Sciatic nerve (tissue), 2 donors: ENCODE data around the gene PEF1. TPM values are rescaled to one million over a fixed set of nuclear protein-coding genes. Genes with fewer than 3 reads are reported as not detected.

Experiments
- ATAC-seq: fragments of 200-7000 bp; cut with Tn5 transposase; one replicate; pipeline ENCODE4 v1.9.1; 2020; ENCODE audit warnings: mild to moderate bottlenecking, moderate library complexity
- DNase-seq: peaks from one replicate; pipeline ENCODE4 v3.0.0-alpha.2; 2020; ENCODE audit warnings: low spot score
- intact Hi-C: fragments of 100-400 bp; cut with DNase I; formaldehyde crosslinking; loops from one replicate; pipeline ENCODE4 v1.14.2; 2022
- total RNA-seq: library from RNA; stranded (reverse); fragmentation: NEBNext Ultra II Directional; extraction: Animal tissue kit (Norgen Biotek cat#: 25700); gene quantifications from one replicate; pipeline ENCODE4 v1.2.1, GENCODE V29; 2021
- donor health status: DM: no; HTN: no; CAD: no.
- donor health status: DM: no; HTN: no; CAD: no.

The PEF1 gene
- total RNA-seq, 1 donor from 2014 or later = 56.7 TPM

DNA sequence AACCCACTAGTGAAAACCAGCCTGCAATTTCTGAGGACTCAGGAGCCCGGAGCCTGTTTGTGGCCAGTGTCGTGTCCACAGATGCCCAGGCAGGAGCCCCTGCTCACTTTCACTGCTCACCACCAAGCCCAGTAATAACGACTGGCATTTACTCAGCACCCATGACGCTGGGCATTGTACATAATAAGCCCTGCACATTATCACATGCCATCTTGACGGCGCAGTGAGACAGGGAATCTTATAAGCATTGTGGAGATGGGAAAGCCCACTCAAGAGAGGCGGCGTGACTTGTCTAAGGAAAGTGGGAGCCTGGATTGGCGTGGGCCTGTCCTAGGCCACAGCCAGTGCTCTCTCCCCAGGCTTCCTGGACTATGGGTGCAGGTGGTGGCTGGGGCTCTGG, 28.8 kb upstream of the PEF1 start:
- intact Hi-C loops = no loop called here
- ATAC-seq (no peak), DNase-seq (no peak)

DNA sequence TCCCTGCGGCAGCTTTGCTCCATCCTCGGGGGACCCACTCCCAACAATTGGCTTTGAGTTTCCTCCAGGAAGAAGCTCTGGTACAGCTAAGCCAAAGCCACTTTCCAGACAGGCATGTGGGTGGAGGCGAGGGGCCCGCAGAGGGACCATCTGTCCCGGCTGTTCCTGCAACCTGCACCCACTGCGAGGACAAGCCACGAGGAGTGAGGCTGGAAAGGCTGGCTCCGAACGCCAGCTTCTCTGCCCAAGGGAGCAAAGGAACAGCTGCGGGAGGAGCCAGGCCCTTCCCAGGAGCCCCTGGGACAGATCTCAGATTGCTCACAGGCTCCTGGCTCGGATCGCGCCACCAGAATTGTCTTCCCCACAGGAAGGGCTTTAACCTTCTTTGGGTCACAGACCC, 28.3 kb upstream of the PEF1 start:
- intact Hi-C loops = no loop called here
- no peak for ATAC-seq
- no peak for DNase-seq

DNA sequence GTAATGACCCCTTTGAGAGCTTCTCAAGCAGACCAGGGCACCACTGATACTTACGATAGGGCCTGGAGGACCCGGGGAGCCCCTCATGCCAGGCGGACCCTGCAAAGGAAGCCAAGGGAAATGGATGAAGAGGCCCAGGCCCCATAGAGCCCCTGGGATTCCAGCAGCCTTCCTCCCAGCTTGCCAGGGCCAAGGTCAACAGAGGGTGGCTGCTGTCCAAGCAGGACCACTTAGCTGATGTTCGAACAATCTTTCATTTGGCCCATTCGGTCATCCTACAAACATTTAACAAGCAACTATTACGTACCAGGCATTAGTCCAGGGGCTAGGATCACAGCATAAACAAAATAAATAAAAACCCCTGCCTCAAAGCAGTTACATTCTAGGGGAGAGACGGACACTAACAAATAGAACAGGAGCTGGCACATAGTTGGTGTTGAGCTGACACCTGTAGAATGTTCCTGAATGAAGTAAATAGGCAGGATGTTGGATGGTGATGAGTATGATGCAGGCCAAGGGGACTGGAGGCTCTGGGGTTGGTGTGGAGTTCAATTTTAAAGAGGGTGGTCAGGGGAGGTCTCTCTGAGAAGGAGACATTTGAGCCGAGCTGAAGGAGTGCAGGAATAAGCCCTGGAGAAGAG, 27.0 kb upstream of the PEF1 start:
- no peak for DNase-seq
- intact Hi-C loops = no loop called here
- ATAC-seq = no peak

DNA sequence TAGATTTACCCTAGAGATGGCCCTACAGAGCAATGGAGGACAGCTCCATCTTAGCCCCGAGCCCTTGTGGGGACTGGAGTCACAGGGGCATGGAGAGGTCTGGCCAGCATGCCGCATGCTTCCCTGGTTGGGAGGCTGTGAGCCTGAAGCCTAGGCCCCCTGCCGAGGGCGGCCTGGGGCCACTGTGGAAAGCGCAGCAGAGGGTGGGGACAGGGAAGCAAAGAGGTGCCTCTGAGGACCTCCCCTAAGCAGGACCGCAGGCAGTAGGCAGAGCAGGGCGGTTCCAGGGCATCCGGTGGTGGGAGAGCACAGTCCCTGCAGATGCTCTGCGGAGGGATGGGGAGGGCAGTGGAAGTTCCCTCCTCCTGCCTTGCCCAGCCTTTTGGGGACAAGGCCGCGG, 26.5 kb upstream of the PEF1 start:
- intact Hi-C loops = no loop called here
- DNase-seq = no peak

DNA sequence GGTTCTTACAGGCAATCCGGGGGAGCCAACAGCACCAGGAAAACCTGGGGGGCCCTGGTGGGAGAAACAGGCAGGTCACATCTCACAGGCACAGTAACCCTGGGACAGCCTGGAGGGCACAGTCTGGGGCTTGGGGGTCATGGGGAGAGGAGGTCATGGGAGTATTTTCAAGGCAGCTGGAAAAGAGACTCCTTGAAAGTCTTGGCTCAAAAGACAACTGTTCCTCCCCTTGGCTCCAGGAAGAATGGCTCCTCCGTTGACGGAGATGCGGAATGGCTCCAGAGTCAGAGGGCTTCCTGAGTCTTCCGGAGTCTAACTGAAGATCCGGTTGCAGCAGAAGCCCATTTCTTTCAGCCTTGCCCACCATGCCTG, 25.9 kb upstream of the PEF1 start:
- intact Hi-C loops = no loop called here

More for the DNA sequence above, 26.5 kb upstream of the PEF1 start:
- ATAC-seq = peak; percentile 3

DNA sequence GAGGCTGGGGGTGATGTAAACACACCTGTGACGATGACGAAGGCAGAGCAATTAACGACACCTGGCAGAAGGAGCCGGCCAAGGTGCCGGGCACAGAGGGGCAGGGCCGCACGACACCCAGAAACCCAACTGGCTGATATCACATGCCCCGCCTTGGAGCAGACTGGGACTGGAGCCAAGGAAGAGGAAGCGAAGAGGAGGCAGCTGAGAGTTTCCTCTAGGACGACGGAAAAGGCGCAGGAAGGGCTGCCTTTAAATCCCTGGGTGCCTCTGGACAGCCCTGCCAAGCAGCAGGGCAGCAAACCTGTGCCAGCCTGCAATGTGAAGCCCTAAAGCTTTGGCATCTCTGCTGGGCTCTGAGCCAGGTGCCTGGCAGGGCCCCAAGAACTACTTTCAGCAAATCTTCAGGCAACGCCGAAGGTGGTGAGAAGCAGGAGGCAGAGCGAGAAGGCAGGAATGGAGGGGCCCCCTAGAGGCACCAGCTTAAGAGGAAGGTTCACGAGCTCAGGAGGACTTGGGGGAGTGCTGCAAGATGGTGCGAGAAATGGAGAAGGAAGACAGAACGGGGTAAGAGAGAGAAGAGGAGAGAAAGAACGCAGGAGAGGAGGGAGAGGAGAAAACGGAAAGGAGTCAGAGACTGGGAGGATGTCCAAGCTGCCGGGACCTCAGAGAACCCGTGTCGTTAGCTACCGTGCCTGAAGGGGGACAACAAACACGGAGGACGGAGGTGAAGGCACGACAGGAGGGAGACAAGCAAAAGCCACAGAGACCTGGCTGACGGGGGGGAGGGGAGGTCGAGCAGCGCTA, 25.3 kb upstream of the PEF1 start:
- DNase-seq (peak; percentile 86), ATAC-seq (peak; percentile 44)
- intact Hi-C loops = loop anchor here (5.0 kb wide), 1 partner anchor 37 kb away; no protein-coding TSS in a partner anchor

More for the DNA sequence above, 25.9 kb upstream of the PEF1 start:
- ATAC-seq (peak; percentile 2), DNase-seq (no peak)

DNA sequence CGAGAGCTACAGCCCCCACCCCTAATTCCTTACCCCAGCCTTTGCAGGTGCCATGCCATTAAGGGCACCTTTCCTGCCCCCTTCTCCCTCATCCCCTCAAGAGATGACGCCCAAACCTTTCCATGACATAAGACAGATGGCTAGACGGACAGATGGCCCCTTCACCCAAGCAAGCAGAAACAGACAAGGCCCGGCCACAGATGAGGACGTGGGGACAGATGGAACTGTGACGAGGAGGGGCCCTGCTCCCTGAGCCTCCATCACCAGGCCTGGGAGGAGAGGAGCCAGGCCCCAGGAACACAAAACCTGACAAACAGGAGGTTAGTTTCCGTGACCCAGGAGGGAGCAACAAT, 24.7 kb upstream of the PEF1 start:
- intact Hi-C loops = loop anchor here (5.0 kb wide), 1 partner anchor 38 kb away; no protein-coding TSS in a partner anchor
- ATAC-seq (no peak), DNase-seq (no peak)

DNA sequence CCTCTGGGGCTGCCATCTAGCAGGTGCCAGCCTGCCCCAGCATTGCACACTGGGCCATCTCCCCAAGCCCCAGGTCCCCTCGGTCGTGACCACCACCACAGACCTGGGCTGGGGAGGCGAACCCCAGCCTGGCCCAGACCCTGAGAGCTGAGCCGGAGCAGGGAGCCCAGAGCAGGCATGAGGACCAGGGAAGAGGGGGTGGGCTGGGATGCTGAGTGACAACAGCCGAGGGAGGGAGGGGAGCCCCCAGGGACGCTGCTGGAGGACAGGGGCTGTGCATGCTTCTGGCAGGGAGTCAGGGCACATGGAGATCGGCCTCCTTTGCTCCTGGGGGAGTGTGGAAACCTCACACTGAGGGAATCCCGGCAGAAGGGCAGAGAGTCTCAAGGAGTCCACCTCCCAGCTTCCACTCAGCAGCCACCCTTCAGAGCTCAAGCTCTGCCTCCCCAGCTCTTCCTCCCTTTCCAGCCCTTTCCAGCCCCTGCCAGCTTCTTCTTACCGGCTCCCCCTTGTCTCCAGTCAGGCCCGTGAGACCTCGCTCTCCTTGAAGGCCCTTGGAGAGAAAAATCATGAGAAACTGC, 23.7 kb upstream of the PEF1 start:
- intact Hi-C loops = loop anchor here (5.0 kb wide), 1 partner anchor 39 kb away; no protein-coding TSS in a partner anchor
- DNase-seq (no peak), ATAC-seq (no peak)

DNA sequence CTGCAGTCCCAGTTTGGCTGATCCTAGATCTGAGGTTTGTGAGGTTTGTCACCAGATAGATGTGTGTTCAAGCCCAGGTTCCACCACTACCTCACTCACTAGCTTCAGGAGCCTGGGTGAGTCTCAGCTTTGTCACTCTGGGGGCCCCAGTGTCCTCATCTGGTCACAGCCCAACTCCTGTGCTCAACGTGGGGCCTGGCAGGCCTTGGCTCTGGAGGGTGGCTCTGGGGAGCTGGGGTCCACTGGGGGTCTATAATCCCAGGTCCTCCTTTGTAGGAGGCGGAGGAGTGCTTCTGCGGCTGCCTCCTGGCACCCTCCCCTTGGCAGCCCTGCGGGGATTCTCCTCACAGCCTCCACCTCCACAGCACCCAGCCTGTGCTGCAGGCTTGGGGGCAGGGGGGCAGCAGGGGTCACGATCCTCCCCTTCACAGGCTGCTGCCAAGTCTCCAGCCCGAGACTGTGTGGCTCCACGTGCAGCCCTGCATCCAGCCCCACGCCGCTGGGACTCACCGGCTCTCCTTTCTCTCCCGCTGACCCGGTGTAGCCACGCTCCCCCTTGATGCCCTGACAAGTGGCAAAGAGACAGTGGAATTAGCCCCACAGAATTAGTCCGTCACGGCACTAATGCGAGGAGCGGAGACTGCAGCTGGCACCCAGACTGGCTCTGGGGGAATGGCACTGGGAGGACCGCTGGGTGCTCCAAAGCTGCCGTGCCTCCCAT, 22.5 kb upstream of the PEF1 start:
- intact Hi-C loops = loop anchor here (5.0 kb wide), 1 partner anchor 40 kb away; no protein-coding TSS in a partner anchor
- no peak for DNase-seq
- ATAC-seq = no peak

DNA sequence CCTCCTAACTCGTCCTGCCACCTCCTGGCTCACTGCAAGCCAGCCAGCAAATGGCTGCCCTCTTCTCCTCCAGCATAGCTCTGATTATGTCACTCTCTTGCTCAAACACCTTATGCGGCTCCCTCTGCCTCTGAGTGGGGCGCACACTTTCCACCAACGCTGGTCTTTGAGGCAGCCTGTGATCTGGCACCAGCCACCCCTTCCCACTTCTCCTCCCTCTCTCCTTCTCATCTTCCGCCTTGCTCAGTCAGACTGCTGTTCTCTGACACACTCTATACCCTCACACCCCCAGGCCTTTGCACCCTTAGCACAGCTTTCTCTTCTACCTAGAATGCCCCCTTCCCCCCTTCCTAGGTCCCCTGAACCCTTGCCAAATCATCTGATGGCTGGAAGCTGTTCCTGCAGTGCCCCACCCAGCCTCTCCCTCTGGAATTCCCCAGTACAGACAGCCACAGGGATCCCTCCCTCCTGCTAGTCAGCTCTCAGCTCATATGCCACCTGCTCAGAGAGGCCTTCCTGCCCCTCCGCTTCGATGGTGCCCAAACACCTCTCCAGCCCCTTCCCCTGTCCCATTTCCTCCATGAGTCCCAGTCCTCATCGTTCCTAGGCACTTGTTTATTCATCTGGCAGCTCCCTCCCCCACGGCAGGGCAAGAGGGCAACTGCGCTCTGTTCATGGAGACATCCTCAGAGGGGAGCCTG, 21.7 kb upstream of the PEF1 start:
- ATAC-seq = peak; percentile 33
- intact Hi-C loops = loop anchor here (5.0 kb wide), 1 partner anchor 41 kb away; no protein-coding TSS in a partner anchor
- DNase-seq = no peak

DNA sequence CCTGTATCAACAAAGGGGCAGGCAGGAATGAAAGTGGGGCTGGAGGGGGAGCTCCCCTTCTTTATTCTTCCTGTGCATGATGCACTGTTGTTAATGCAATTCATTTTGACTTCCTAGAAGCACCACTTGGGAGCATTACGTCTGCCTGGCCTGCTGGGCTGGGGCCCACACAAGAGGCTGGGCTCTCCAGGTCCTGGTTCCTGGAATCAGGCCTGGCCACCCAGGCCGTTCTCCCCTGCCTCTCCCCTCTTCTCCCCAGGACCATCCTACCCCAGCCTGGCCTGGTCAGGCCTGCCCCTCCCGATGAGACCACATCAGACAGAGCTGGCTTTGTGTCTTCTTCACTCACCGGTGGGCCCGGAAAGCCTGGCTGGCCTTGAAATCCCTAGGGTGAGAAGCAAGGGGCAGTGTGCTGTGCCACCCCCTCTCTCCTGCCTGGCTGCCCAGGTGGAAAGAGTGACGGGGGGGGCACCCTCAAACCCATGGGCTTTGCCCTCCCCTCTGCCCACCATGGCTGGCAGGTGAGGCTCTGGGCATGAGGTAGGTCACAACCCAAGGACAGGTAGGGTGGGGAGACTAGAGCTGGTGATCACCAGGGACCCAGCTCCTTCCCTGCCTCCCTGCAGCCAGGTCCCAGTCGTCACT, 20.7 kb upstream of the PEF1 start:
- ATAC-seq (peak; percentile 82), DNase-seq (no peak)
- intact Hi-C loops = loop anchor here (5.0 kb wide), 1 partner anchor 42 kb away; no protein-coding TSS in a partner anchor

DNA sequence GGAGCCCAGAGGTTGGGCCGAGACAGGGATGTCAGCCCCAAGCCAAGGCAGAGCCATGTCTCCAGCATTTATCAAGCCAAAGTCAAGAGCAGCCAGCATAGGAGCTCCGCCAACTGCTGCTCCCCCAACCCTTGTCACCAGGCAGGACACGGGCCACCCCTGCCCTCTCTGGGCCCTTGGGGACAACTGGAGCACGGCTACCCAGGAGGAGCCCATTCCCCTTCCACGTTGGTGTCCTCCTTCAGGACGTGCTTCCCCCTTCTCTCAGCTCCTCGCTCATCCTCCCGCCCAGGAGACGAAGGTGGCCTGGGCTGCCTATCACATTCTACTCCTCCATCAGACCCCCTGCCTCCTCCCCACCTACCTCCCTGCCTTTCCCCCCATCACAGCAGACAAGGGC, 19.9 kb upstream of the PEF1 start:
- ATAC-seq (no peak), DNase-seq (no peak)
- intact Hi-C loops = loop anchor here (5.0 kb wide), 1 partner anchor 128 kb away; no protein-coding TSS in a partner anchor

DNA sequence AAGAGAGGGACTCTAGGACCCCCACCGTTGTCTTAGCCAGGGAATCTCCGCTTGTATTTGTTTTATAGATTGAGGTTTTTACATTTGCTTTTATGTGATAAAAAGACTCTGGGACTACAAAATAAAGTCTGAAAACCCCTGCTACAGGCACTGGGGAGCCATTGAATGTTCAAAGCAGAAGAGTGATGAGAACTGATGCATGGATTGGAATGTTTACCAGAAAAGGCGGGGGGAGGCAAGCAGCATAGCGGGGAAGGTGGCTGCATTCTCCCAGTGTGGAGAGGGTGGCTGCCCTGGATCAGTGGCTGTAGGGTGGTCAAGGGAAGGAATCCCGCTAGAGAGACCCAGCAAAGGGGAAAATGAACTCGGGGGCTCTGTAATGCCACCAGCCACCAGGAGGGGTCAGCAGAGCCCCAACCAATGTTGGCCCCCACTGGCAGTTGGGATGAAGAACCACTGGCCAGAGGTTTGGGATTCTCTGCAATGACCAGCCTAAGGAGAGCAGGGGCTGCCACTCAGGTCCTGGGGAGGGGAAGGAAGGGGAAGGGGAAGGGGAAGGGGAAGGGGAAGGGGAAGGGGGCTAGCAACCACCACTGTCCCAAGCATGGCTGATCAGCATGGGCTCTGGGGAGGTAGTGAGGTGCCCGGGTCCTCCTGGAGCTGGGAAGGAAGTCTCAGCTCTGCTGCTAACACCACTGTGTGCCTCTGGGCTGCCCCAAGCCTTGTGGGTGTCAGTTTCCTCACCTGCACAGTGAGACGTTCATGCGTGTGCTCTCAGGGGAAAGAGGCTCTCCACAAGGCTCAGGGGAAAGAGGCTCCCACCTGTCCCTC, 19.2 kb upstream of the PEF1 start:
- intact Hi-C loops = loop anchor here (5.0 kb wide), 1 partner anchor 128 kb away; no protein-coding TSS in a partner anchor
- DNase-seq = peak; percentile 83
- ATAC-seq = peak; percentile 52

DNA sequence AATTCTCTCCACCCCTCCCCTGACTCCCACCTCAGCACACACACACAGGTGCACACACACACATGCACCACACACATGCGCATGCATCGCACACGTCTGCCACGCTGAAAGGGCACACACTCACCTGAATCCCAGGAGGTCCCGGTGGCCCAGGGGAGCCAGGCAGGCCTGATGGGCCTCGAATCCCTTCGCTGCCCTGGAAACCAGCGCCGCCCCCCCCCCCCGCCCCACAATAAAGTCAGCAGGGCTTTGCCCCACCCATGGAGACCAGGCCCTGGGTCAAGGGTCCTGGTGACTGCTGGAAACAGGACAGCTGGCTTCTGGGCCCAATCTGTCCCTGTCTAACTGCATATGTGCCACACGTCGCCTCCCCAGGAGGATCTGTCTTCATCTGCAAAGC, 17.8 kb upstream of the PEF1 start:
- ATAC-seq (no peak), DNase-seq (no peak)
- intact Hi-C loops = loop anchor here (5.0 kb wide), 1 partner anchor 130 kb away; no protein-coding TSS in a partner anchor

DNA sequence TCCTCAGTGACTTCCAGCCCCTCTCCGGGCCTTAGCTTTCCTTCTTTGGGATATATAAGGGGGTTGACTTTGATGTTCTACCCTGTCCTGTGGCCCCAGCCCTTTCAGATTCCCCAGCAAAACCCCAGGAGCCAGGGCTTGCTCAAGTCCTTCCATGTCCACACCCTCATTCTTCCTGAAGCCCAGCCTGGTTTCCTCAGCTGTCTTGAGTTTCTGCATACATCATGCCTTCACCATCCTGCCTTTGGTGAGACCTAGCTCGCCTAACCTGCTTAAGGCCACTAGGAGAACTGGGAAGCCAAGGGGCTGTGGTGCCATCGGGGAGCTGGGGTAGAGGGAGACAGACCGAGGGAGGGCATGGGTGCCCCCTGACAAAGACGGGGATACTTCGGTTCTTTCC, 17.2 kb upstream of the PEF1 start:
- no peak for ATAC-seq
- DNase-seq = no peak
- intact Hi-C loops = loop anchor here (5.0 kb wide), 1 partner anchor 130 kb away; no protein-coding TSS in a partner anchor

DNA sequence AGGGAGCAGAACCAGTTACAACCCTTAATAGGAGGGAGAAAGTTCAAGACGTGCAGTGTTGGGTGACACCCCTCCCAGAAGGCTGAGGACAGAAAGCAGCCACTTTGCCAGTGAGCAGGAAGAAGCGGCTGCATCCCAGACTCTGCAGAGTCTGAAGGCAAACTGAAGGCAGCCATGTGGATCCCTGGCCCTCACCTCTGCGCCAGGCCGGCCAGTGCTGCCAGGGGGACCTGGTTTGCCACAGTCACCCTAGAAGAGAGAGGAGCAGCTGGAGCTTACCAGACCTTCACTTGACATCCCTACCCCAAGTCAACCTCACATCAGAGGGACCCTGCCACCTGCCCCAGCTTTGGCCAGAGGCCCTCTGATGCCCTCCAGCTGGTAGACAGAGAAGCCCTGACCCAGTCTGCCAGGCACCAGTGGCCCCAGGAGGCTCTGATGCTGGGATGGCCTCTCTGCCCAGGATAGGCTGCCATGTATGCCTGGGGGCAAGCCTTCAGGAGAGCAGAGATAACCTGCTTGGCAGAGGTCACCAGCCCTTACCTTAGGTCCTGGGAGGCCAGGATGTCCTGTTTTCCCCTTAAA, 16.3 kb upstream of the PEF1 start:
- DNase-seq (no peak), ATAC-seq (no peak)
- intact Hi-C loops = loop anchor here (5.0 kb wide), 1 partner anchor 131 kb away; no protein-coding TSS in a partner anchor

DNA sequence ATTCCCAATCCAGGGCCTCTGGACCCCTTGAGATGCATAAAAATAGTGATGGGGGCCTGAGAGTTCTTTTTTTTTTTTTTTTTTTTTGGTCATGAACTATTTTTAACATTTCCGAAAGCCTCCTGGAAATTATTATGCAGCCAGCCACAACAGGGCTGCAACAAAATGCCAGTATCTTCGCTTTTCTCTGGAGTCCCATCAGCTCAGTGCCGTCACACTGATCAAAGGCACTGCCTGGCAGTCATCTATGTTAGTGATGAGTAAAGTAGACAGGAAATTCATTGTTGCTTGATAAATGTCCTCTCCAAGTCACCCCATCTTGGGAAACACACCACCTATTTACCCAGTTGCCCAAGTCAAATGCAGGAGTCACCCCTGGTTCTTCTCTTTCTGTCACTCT, 15.2 kb upstream of the PEF1 start:
- ATAC-seq (no peak), DNase-seq (no peak)
- intact Hi-C loops = loop anchor here (5.0 kb wide), 1 partner anchor 132 kb away; no protein-coding TSS in a partner anchor
